ENCODE results near the gene GSE1.

DNA sequence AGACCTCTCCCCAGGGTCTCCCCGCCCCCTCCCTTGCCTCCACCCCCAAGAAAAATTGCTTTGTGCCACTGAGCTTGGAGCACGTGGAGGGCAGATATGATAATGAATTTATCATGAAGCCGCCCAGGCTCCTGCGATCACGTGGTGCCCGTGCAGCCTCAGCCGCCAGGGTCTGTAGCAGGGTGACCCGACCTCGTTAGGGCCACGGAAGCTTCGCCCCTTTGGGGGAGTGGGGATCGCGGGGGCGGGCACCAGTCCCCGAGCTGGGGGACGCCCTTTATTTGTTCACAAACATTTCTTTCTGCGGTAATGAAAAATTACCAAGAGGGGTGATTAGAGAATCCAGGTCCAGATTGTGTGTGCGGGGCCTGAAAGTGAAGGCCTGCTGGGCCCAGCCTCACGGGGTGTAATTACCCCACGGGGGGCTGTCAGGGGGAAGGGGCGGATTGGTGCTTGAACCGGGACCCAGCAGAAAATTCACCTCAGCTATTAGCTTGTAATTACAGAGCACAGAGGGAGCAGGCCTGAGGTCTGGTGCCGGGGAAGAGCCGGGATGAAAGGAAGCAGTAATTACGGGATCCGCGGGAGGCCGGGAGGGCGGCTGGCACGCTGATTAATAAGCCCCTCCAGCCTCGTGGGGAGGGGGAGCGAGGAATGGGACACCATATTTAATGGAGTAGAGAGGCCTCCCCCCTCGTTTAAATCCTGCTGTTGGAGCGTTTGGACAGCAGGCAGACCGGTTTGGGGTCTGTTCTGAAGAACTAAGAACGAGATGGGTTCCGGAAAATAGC lies 13.3 kb downstream of the GSE1 start:
- TF ChIP-seq GLI4 (tag by site-specific recombination; IDR thresholded peaks at IDR 0.05) (no peak), ZNF571 (tag by site-specific recombination; IDR thresholded peaks at IDR 0.05) (no peak), REPIN1 (tag by site-specific recombination; IDR thresholded peaks at IDR 0.05; ENCODE audit: low read depth) (no peak), HOXA7 (CRISPR knock-in tag; IDR thresholded peaks at IDR 0.05; ENCODE audit: borderline replicate concordance) (no peak), ZNF274 (IDR thresholded peaks at IDR 0.05; ENCODE audit: low read length) (no peak), ZNF274 (tag by site-specific recombination; IDR thresholded peaks at IDR 0.05; ENCODE audit: borderline replicate concordance) (no peak), ZNF350 (tag by site-specific recombination; IDR thresholded peaks at IDR 0.05) (no peak), YY1 (tag by site-specific recombination; IDR thresholded peaks at IDR 0.05) (no peak), OVOL3 (tag by site-specific recombination; IDR thresholded peaks at IDR 0.05) (no peak), ZFP69B (tag by site-specific recombination; IDR thresholded peaks at IDR 0.05) (no peak)
- TF ChIP-seq, protein P1, sequence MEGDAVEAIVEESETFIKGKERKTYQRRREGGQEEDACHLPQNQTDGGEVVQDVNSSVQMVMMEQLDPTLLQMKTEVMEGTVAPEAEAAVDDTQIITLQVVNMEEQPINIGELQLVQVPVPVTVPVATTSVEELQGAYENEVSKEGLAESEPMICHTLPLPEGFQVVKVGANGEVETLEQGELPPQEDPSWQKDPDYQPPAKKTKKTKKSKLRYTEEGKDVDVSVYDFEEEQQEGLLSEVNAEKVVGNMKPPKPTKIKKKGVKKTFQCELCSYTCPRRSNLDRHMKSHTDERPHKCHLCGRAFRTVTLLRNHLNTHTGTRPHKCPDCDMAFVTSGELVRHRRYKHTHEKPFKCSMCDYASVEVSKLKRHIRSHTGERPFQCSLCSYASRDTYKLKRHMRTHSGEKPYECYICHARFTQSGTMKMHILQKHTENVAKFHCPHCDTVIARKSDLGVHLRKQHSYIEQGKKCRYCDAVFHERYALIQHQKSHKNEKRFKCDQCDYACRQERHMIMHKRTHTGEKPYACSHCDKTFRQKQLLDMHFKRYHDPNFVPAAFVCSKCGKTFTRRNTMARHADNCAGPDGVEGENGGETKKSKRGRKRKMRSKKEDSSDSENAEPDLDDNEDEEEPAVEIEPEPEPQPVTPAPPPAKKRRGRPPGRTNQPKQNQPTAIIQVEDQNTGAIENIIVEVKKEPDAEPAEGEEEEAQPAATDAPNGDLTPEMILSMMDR (tag by site-specific recombination; IDR thresholded peaks at IDR 0.05), result no peak
- TF ChIP-seq, protein P2, sequence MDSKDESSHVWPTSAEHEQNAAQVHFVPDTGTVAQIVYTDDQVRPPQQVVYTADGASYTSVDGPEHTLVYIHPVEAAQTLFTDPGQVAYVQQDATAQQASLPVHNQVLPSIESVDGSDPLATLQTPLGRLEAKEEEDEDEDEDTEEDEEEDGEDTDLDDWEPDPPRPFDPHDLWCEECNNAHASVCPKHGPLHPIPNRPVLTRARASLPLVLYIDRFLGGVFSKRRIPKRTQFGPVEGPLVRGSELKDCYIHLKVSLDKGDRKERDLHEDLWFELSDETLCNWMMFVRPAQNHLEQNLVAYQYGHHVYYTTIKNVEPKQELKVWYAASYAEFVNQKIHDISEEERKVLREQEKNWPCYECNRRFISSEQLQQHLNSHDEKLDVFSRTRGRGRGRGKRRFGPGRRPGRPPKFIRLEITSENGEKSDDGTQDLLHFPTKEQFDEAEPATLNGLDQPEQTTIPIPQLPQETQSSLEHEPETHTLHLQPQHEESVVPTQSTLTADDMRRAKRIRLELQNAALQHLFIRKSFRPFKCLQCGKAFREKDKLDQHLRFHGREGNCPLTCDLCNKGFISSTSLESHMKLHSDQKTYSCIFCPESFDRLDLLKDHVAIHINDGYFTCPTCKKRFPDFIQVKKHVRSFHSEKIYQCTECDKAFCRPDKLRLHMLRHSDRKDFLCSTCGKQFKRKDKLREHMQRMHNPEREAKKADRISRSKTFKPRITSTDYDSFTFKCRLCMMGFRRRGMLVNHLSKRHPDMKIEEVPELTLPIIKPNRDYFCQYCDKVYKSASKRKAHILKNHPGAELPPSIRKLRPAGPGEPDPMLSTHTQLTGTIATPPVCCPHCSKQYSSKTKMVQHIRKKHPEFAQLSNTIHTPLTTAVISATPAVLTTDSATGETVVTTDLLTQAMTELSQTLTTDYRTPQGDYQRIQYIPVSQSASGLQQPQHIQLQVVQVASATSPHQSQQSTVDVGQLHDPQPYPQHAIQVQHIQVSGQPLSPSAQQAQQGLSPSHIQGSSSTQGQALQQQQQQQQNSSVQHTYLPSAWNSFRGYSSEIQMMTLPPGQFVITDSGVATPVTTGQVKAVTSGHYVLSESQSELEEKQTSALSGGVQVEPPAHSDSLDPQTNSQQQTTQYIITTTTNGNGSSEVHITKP (tag by site-specific recombination; IDR thresholded peaks at IDR 0.05), result no peak
- TF ChIP-seq, protein P3, sequence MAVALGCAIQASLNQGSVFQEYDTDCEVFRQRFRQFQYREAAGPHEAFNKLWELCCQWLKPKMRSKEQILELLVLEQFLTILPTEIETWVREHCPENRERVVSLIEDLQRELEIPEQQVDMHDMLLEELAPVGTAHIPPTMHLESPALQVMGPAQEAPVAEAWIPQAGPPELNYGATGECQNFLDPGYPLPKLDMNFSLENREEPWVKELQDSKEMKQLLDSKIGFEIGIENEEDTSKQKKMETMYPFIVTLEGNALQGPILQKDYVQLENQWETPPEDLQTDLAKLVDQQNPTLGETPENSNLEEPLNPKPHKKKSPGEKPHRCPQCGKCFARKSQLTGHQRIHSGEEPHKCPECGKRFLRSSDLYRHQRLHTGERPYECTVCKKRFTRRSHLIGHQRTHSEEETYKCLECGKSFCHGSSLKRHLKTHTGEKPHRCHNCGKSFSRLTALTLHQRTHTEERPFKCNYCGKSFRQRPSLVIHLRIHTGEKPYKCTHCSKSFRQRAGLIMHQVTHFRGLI (tag by site-specific recombination; IDR thresholded peaks at IDR 0.05), result no peak
- TF ChIP-seq, protein P4, sequence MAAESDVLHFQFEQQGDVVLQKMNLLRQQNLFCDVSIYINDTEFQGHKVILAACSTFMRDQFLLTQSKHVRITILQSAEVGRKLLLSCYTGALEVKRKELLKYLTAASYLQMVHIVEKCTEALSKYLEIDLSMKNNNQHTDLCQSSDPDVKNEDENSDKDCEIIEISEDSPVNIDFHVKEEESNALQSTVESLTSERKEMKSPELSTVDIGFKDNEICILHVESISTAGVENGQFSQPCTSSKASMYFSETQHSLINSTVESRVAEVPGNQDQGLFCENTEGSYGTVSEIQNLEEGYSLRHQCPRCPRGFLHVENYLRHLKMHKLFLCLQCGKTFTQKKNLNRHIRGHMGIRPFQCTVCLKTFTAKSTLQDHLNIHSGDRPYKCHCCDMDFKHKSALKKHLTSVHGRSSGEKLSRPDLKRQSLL (tag by site-specific recombination; IDR thresholded peaks at IDR 0.05), result no peak
- TF ChIP-seq, protein P5, sequence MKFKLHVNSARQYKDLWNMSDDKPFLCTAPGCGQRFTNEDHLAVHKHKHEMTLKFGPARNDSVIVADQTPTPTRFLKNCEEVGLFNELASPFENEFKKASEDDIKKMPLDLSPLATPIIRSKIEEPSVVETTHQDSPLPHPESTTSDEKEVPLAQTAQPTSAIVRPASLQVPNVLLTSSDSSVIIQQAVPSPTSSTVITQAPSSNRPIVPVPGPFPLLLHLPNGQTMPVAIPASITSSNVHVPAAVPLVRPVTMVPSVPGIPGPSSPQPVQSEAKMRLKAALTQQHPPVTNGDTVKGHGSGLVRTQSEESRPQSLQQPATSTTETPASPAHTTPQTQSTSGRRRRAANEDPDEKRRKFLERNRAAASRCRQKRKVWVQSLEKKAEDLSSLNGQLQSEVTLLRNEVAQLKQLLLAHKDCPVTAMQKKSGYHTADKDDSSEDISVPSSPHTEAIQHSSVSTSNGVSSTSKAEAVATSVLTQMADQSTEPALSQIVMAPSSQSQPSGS (tag by site-specific recombination; IDR thresholded peaks at IDR 0.05; ENCODE audit: low read depth), result no peak
